H1 (cell line): ENCODE data around the gene EZH1. TPM values are rescaled to one million over a fixed set of nuclear protein-coding genes. Genes with fewer than 3 reads are reported as not detected.

Source experiments
- CTCF ChIA-PET: fragments of 300-600 bp; sonication (Branson Sonifier 250); formaldehyde crosslinking; loops from one replicate; lab custom pipeline; 2021; ENCODE audit not compliant: partially characterized antibody; lab: Charles Lee
- POLR2A ChIA-PET: fragments of 300-600 bp; sonication (Branson Sonifier 250); formaldehyde crosslinking; loops from one replicate; lab custom pipeline; 2021; ENCODE audit warnings: inconsistent platforms; ENCODE audit not compliant: partially characterized antibody; lab: Charles Lee
- DNase-seq, 2 experiments: peaks; one replicate each; pipeline versions ENCODE4 v3.0.0 to v3.0.0-alpha.2; 2010 to 2022; ENCODE audit warnings: low spot score in 2 of 2, low read depth in 1 of 2, mixed read lengths in 1 of 2
- FAIRE-seq: peaks from 2 replicates; lab custom pipeline; 2011; peaks lifted over from hg19 to GRCh38; lab: Jason Lieb, UNC
- H2AFZ ChIP-seq: 2 replicates; pipeline ENCODE4 v1.8.1; 2012; ENCODE audit warnings: low read length, inconsistent platforms
- H2AK5ac ChIP-seq: 2 replicates; pipeline ENCODE4 v1.6.1; 2013; ENCODE audit warnings: low read depth, low read length
- H2BK120ac ChIP-seq: replicated peaks from 2 replicates; pipeline ENCODE3; 2013; ENCODE audit warnings: low read depth, low read length, inconsistent platforms
- H2BK12ac ChIP-seq: 2 replicates; pipeline ENCODE4 v1.6.1; 2013; ENCODE audit warnings: low read depth, low read length
- H2BK15ac ChIP-seq: 2 replicates; pipeline ENCODE4 v1.6.1; 2013; ENCODE audit warnings: low read length
- H2BK20ac ChIP-seq: 2 replicates; pipeline ENCODE4 v1.6.1; 2013; ENCODE audit warnings: low read length
- H2BK5ac ChIP-seq: 2 replicates; pipeline ENCODE4 v1.6.1; 2013; ENCODE audit warnings: low read depth, low read length
- H3K14ac ChIP-seq: 2 replicates; pipeline ENCODE4 v1.6.1; 2013; ENCODE audit warnings: inconsistent platforms; ENCODE audit not compliant: insufficient read length
- H3K18ac ChIP-seq: 2 replicates; pipeline ENCODE4 v1.6.1; 2013; ENCODE audit warnings: low read length; ENCODE audit errors: extremely low read depth
- H3K23ac ChIP-seq: 2 replicates; pipeline ENCODE4 v1.6.1; 2013; ENCODE audit warnings: inconsistent platforms; ENCODE audit not compliant: insufficient read length
- H3K23me2 ChIP-seq: 2 replicates; pipeline ENCODE4 v1.6.1; 2013; ENCODE audit warnings: low read depth, low read length
- H3K27ac ChIP-seq: 2 replicates; pipeline ENCODE4 v1.6.1; 2011; ENCODE audit warnings: low read depth, low read length, inconsistent platforms
- H3K27me3 ChIP-seq, 4 experiments: replicated peaks in 1 of 4; 1 replicate in 1 of 4; 2 replicates in 3 of 4; pipeline versions ENCODE4 v1.6.1 to v1.8.1; 2011 to 2013; ENCODE audit warnings: low read length in 3 of 4, mild to moderate bottlenecking in 3 of 4, inconsistent platforms in 2 of 4, mixed read lengths in 2 of 4, moderate library complexity in 1 of 4; ENCODE audit not compliant: control insufficient read depth in 3 of 4, insufficient read depth in 3 of 4; ENCODE audit errors: extremely low read depth in 1 of 4
- H3K36me3 ChIP-seq, 4 experiments: 2 replicates each; pipeline versions ENCODE4 v1.6.1 to v1.8.1; 2011 to 2013; ENCODE audit warnings: mild to moderate bottlenecking in 4 of 4, low read length in 3 of 4, moderate library complexity in 2 of 4, control low read depth in 1 of 4, inconsistent platforms in 1 of 4; ENCODE audit not compliant: insufficient read depth in 4 of 4, control insufficient read depth in 2 of 4
- H3K4ac ChIP-seq: replicated peaks from 2 replicates; pipeline ENCODE3; 2013; ENCODE audit warnings: low read length, low read depth, mixed read lengths, inconsistent platforms; ENCODE audit not compliant: insufficient read length
- H3K4me1 ChIP-seq, 4 experiments: replicated peaks in 1 of 4; 1 replicate in 1 of 4; 2 replicates in 3 of 4; pipeline versions ENCODE4 v1.6.1 to v1.8.1; 2011 to 2013; ENCODE audit warnings: low read length in 3 of 4, inconsistent platforms in 2 of 4, mixed read lengths in 1 of 4; ENCODE audit not compliant: insufficient read depth in 4 of 4, control insufficient read depth in 3 of 4
- H3K4me2 ChIP-seq, 2 experiments: 2 replicates each; pipeline versions ENCODE4 v1.6.1 to v1.8.1; 2011 to 2013; ENCODE audit warnings: low read depth in 2 of 2, low read length in 2 of 2, control low read depth in 1 of 2, inconsistent platforms in 1 of 2, mild to moderate bottlenecking in 1 of 2; ENCODE audit not compliant: insufficient read depth in 1 of 2
- H3K4me3 ChIP-seq, 4 experiments: fragments of 200-600, 300-600 bp in 1 of 4; sonication (generic), shearing (Covaris generic), sonication (Bioruptor Twin) in 1 of 4; 2 replicates each; pipeline versions ENCODE4 v1.5.1 to v1.8.1; 2011 to 2016; ENCODE audit warnings: low read length in 4 of 4, low read depth in 3 of 4, control low read depth in 2 of 4, inconsistent platforms in 2 of 4, mild to moderate bottlenecking in 2 of 4, mixed read lengths in 1 of 4, moderate library complexity in 1 of 4; ENCODE audit not compliant: insufficient read depth in 2 of 4; ENCODE audit errors: extremely low read depth in 1 of 4
- H3K56ac ChIP-seq: replicated peaks from 2 replicates; pipeline ENCODE3; 2013; ENCODE audit warnings: low read depth, mild to moderate bottlenecking, mixed read lengths, low read length, inconsistent platforms; ENCODE audit not compliant: insufficient read length
- H3K79me1 ChIP-seq: 2 replicates; pipeline ENCODE4 v1.6.1; 2013; ENCODE audit warnings: low read depth, low read length, control low read depth
- H3K79me2 ChIP-seq, 2 experiments: 2 replicates each; pipeline versions ENCODE4 v1.6.1 to v1.8.1; 2012 to 2013; ENCODE audit warnings: low read length in 2 of 2, mild to moderate bottlenecking in 2 of 2, inconsistent platforms in 1 of 2; ENCODE audit not compliant: insufficient read depth in 2 of 2, control insufficient read depth in 1 of 2
- H3K9ac ChIP-seq, 4 experiments: replicated peaks in 1 of 4; 1 replicate in 1 of 4; 2 replicates in 3 of 4; pipeline versions ENCODE4 v1.6.1 to v1.8.1; 2011 to 2013; ENCODE audit warnings: low read depth in 3 of 4, low read length in 3 of 4, control low read depth in 2 of 4, mild to moderate bottlenecking in 2 of 4, moderate library complexity in 2 of 4, inconsistent platforms in 1 of 4; ENCODE audit errors: extremely low read depth in 1 of 4
- H3K9me3 ChIP-seq, 2 experiments: 2 replicates each; pipeline versions ENCODE4 v1.6.1 to v1.8.1; 2012 to 2013; ENCODE audit warnings: mild to moderate bottlenecking in 2 of 2, moderate library complexity in 2 of 2, control low read depth in 1 of 2, inconsistent platforms in 1 of 2, low read depth in 1 of 2, low read length in 1 of 2, mixed read lengths in 1 of 2; ENCODE audit not compliant: insufficient read depth in 2 of 2
- H4K20me1 ChIP-seq, 2 experiments: replicated peaks in 1 of 2; 2 replicates each; pipeline versions ENCODE3 to v1.8.1; 2011 to 2013; ENCODE audit warnings: inconsistent platforms in 2 of 2, low read length in 2 of 2, mild to moderate bottlenecking in 1 of 2; ENCODE audit not compliant: insufficient read depth in 2 of 2, control insufficient read depth in 1 of 2
- H4K5ac ChIP-seq: 2 replicates; pipeline ENCODE4 v1.6.1; 2013; ENCODE audit warnings: low read length, low read depth, mixed read lengths, inconsistent platforms; ENCODE audit not compliant: insufficient read length
- H4K8ac ChIP-seq: 2 replicates; pipeline ENCODE4 v1.8.0; 2013; ENCODE audit warnings: mild to moderate bottlenecking, moderate library complexity, low read length, inconsistent platforms; ENCODE audit not compliant: insufficient read depth; ENCODE audit errors: extremely low read depth
- H4K91ac ChIP-seq: replicated peaks from 2 replicates; pipeline ENCODE3; 2013; ENCODE audit warnings: low read length, mixed read lengths, inconsistent platforms; ENCODE audit not compliant: insufficient read length
- ASH2L ChIP-seq: fragments of 200-600, 300-600 bp; sonication (generic); IDR thresholded peaks from one replicate; pipeline ENCODE4 v1.7.1; 2017; ENCODE audit warnings: low read length
- BACH1 ChIP-seq: IDR thresholded peaks from 2 replicates; pipeline ENCODE4 v1.6.1; 2012; ENCODE audit warnings: low read length, improper control_type of control experiment
- BRCA1 ChIP-seq: IDR thresholded peaks from 2 replicates; pipeline ENCODE4 v1.6.1; 2012; ENCODE audit warnings: low read depth, low read length, improper control_type of control experiment
- EZH2 ChIP-seq: fragments of 200-600 bp; sonication (generic); IDR thresholded peaks from 2 replicates; pipeline ENCODE4 v1.7.1; 2012; ENCODE audit warnings: low read depth, mild to moderate bottlenecking, moderate library complexity, low read length, inconsistent platforms; ENCODE audit not compliant: severe bottlenecking
- KDM4A ChIP-seq: IDR thresholded peaks from one replicate; pipeline ENCODE4 v1.7.1; 2012; ENCODE audit warnings: low read depth, mild to moderate bottlenecking, moderate library complexity, low read length, inconsistent platforms; ENCODE audit not compliant: severe bottlenecking
- MAFK ChIP-seq: IDR thresholded peaks from 2 replicates; pipeline ENCODE4 v1.6.1; 2012; ENCODE audit warnings: low read depth, mild to moderate bottlenecking, improper control_type of control experiment, low read length
- POLR2AphosphoS5 ChIP-seq: IDR thresholded peaks from 2 replicates; pipeline ENCODE4 v1.6.1; 2011; ENCODE audit warnings: low read depth, low read length
- POU5F1 ChIP-seq: IDR thresholded peaks from 2 replicates; pipeline ENCODE4 v1.6.1; 2011; ENCODE audit warnings: low read depth, mild to moderate bottlenecking, low read length, moderate library complexity
- WGBS, 2 experiments: shearing (Covaris generic) in 1 of 2; methylation state at CpG; one replicate each; pipeline versions ENCODE4 v1.1.6 to v1.1.7; 2013 to 2015; ENCODE audit warnings: low lambda C conversion rate in 2 of 2, mixed read lengths in 2 of 2, inconsistent platforms in 1 of 2, low coverage in 1 of 2, missing lambda C conversion rate in 1 of 2; ENCODE audit not compliant: insufficient replicate concordance in 2 of 2, insufficient coverage in 1 of 2, insufficient read length in 1 of 2; ENCODE audit errors: extremely low coverage in 1 of 2, missing lambda C conversion rate in 1 of 2; 5-methylcytosine and 5-hydroxymethylcytosine counted together
- polyA plus RNA-seq, 7 experiments: library from polyadenylated mRNA; depleted of rRNA in 3 of 7; stranded (reverse) in 5 of 7; unstranded in 2 of 7; fragments of >200 nt in 5 of 7; fragments of 200-250 nt in 2 of 7; gene quantifications; 1 replicate in 5 of 7; 2 replicates in 1 of 7; 4 replicates in 1 of 7; pipeline versions ENCODE4 v1.2.1 to v1.2.3, GENCODE V29; 2011 to 2013; ENCODE audit warnings: missing spikeins in 2 of 7, mixed read lengths in 2 of 7
- total RNA-seq: library from RNA; stranded (reverse); fragmentation: NEBNext Ultra II Directional; extraction: Animal tissue kit (Norgen Biotek cat#: 25700); gene quantifications from 2 replicates; pipeline ENCODE4 v1.2.1, GENCODE V29; 2021
- TF ChIP-seq, protein P1 (sequence below): IDR thresholded peaks from 2 replicates; pipeline ENCODE4 v1.6.1; 2012; ENCODE audit warnings: inconsistent platforms
- TF ChIP-seq, protein P2 (sequence below): IDR thresholded peaks from 2 replicates; pipeline ENCODE4 v1.6.1; 2012; ENCODE audit warnings: inconsistent platforms

EZH1 gene
- total and polyA plus RNA-seq, 2 of the 8 experiments (the other 6 are each of a cell fraction or from before 2014, with no cell fraction given): 17.4 to 20.8 TPM

DNA sequence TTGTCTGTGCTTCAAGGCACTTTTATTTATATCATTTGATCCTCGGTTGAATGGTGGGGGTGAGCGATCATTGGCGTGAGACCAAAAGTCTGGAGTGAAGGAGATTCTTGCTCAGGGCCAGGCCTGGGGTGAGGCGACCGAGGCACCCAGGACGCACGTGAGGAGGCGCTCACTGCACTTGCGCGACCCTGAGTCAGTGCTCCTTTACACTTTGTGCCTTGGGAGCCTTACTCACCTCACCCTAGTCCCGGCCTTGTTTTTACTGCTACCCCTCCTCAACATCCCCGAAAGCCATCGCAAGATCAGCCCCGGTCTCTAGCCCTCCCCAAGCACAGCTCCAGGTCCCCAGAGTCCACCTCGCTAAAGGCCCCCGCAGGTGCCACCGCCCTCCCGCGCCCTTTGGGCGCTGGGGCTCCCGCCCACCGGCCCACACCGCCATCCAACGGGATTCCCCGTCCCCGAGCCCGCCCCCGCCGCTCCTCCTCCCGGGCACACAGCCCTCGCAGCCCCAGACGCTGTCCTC lies 496 bp downstream of the EZH1 start:
- no peak overlapping the region for H2BK12ac ChIP-seq
- no peak overlapping the region; the same call in 1 of the 2 replicates for H2BK20ac ChIP-seq
- H3K9ac ChIP-seq: peak overlapping the region; percentile 46 to 83 (median 73)
- peak overlapping the region; percentile 93 for H4K91ac ChIP-seq
- H3K23me2 ChIP-seq: peaks cover 2% of the 10 kb centered on the region; the same call in 1 of the 2 replicates
- 6% methylated on average over 15 of the region's 32 CpGs; no CpG with 5 or more reads in 1 of the 2 experiments for WGBS, 2 experiments
- no peaks in the 10 kb centered on the region; the same call in 1 of the 2 replicates for H3K79me1 ChIP-seq
- peaks cover 0 to 7% (median 6%) of the 10 kb centered on the region in 4 experiments; a peak in 5 of 7 replicates for H3K4me1 ChIP-seq
- H3K36me3 ChIP-seq: no peaks in the 10 kb centered on the region
- H3K4me3 ChIP-seq: peak overlapping the region; percentile 39 to 72 (median 64)
- H3K27me3 ChIP-seq: peaks cover 9 to 14% (median 13%) of the 10 kb centered on the region in 4 experiments
- peak overlapping the region; percentile 65 for H3K4ac ChIP-seq
- no peak overlapping the region for H3K23ac ChIP-seq
- no peak overlapping the region for H4K8ac ChIP-seq
- H3K56ac ChIP-seq: peak overlapping the region; percentile 33
- peak overlapping the region; percentile 95 for H4K5ac ChIP-seq
- ChIA-PET CTCF (interaction anchor here (0.8 to 1.2 kb wide), 2 partner anchors 14 to 18 kb away, joined by 3 read pairs; no protein-coding TSS in a partner anchor), POLR2A (interaction anchor here (1.2 to 1.7 kb wide), 4 partner anchors 11 to 184 kb away, joined by 3 read pairs; no protein-coding TSS in a partner anchor)
- H4K20me1 ChIP-seq: no peaks in the 10 kb centered on the region
- no peak overlapping the region for H2BK120ac ChIP-seq
- FAIRE-seq: no peak
- peak in 1 of 2 experiments; percentile 19 for DNase-seq
- H3K9me3 ChIP-seq: peaks cover 0 to 3% of the 10 kb centered on the region in 2 experiments; a peak in 1 of 4 replicates
- peak overlapping the region; percentile 79 for H2BK5ac ChIP-seq
- H3K27ac ChIP-seq: peak overlapping the region; percentile 85
- H2AFZ ChIP-seq: 0 out of 2 replicates have a peak overlapping the region, but pooled peaks have one; percentile 28
- no peak overlapping the region for H2AK5ac ChIP-seq
- peak overlapping the region; percentile 95 for H3K18ac ChIP-seq
- H3K14ac ChIP-seq: no peak overlapping the region
- H3K4me2 ChIP-seq: peak overlapping the region; percentile 79 to 80
- H2BK15ac ChIP-seq: no peak overlapping the region
- peaks cover 0 to 12% of the 10 kb centered on the region in 2 experiments; a peak in 3 of 4 replicates for H3K79me2 ChIP-seq
- peak; percentile 52; the same call in 1 of the 2 replicates for TF ChIP-seq POLR2AphosphoS5
- no peak for TF ChIP-seq POU5F1
- no peak for TF ChIP-seq EZH2
- TF ChIP-seq, protein P1, sequence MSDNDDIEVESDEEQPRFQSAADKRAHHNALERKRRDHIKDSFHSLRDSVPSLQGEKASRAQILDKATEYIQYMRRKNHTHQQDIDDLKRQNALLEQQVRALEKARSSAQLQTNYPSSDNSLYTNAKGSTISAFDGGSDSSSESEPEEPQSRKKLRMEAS: peak; percentile 87
- TF ChIP-seq, protein P2, sequence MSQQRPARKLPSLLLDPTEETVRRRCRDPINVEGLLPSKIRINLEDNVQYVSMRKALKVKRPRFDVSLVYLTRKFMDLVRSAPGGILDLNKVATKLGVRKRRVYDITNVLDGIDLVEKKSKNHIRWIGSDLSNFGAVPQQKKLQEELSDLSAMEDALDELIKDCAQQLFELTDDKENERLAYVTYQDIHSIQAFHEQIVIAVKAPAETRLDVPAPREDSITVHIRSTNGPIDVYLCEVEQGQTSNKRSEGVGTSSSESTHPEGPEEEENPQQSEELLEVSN: 0 out of 2 replicates have a peak, but pooled peaks have one; percentile 62
- TF ChIP-seq BRCA1: no peak
- TF ChIP-seq ASH2L: no peak
- TF ChIP-seq KDM4A: peak; percentile 54
- TF ChIP-seq MAFK: no peak
- no peak for TF ChIP-seq BACH1
